ENCODE measurements around the gene VTI1A.

DNA sequence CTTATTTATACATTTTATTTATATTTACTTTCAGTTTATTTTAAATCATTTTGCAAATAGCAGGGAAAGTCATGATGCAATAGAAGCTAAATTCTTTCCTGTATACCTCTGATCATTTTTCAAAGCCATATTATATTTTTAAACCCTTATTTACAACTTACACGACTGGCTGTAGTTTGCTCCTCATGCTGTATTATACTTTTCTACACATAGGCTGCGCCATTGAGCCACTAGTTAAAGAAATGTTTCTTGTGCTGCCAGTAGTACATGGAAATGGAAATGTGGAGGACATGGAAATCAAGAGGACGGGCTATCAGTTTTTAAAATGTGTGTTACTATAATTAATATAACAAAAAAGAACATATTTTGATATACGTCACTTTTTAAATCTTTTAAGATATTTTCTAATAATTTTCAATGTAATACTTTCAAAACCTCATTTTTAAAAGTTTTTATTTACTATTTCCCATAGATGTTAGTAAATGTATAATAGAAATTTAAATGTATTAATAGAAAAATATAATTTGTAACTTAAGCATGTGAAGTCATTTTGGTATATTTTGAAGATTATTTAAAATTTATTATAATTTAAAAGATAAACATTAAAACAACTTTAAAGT is 118.5 kb downstream of the VTI1A start:
- peak; percentile 84 for TF ChIP-seq SMC3 (conservative IDR thresholded peaks at IDR 0.05; ENCODE audit: poor library complexity)
- peak; percentile 77 for TF ChIP-seq CTCF (IDR thresholded peaks at IDR 0.05; ENCODE audit: poor library complexity, severe bottlenecking)
- peak; percentile 86 for TF ChIP-seq RAD21 (conservative IDR thresholded peaks at IDR 0.05)
- no peak for TF ChIP-seq MXI1 (conservative IDR thresholded peaks at IDR 0.05; ENCODE audit: poor library complexity, severe bottlenecking)
- TF ChIP-seq POLR2AphosphoS5 (IDR thresholded peaks at IDR 0.05) = no peak
- TF ChIP-seq, protein P1, sequence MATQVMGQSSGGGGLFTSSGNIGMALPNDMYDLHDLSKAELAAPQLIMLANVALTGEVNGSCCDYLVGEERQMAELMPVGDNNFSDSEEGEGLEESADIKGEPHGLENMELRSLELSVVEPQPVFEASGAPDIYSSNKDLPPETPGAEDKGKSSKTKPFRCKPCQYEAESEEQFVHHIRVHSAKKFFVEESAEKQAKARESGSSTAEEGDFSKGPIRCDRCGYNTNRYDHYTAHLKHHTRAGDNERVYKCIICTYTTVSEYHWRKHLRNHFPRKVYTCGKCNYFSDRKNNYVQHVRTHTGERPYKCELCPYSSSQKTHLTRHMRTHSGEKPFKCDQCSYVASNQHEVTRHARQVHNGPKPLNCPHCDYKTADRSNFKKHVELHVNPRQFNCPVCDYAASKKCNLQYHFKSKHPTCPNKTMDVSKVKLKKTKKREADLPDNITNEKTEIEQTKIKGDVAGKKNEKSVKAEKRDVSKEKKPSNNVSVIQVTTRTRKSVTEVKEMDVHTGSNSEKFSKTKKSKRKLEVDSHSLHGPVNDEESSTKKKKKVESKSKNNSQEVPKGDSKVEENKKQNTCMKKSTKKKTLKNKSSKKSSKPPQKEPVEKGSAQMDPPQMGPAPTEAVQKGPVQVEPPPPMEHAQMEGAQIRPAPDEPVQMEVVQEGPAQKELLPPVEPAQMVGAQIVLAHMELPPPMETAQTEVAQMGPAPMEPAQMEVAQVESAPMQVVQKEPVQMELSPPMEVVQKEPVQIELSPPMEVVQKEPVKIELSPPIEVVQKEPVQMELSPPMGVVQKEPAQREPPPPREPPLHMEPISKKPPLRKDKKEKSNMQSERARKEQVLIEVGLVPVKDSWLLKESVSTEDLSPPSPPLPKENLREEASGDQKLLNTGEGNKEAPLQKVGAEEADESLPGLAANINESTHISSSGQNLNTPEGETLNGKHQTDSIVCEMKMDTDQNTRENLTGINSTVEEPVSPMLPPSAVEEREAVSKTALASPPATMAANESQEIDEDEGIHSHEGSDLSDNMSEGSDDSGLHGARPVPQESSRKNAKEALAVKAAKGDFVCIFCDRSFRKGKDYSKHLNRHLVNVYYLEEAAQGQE (IDR thresholded peaks at IDR 0.05; ENCODE audit: borderline replicate concordance) = no peak
- TF ChIP-seq EP300 (conservative IDR thresholded peaks at IDR 0.05; ENCODE audit: poor library complexity, severe bottlenecking) = no peak
- no peak for TF ChIP-seq EZH2 (IDR thresholded peaks at IDR 0.05; ENCODE audit: borderline replicate concordance, insufficient read depth, low read length, poor library complexity, severe bottlenecking)
